SH-SY5Y (cell line): ENCODE results near the gene FBXO9.

Experiments
- GATA2 ChIP-seq: IDR thresholded peaks from 2 replicates; pipeline ENCODE4 v1.6.1; 2011; ENCODE audit warnings: mild to moderate bottlenecking, low read depth, low read length
- GATA3 ChIP-seq: IDR thresholded peaks from 2 replicates; pipeline ENCODE4 v1.6.1; 2011; ENCODE audit warnings: low read depth, mild to moderate bottlenecking, low read length, moderate library complexity

The FBXO9 gene

DNA sequence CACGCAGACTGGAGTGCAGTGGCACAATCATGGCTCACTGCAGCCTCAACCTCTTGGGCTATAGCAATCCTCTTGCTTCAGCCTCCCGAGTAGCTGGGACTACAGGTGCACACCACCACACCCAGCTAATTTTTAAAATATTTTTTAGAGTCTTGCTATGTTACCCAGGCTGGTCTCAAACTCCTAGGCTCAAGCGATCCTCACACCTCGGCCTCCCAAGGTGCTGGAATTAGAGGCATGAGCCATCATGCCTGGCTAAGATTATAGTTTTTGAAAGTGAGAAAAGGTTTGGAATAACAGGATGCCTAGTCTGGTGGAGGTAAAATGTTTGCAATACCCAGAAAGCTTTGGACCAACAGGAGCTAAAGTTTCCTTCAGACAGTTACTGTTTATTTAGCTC, 60.1 kb downstream of the FBXO9 start:
- TF ChIP-seq GATA2 (no peak), GATA3 (no peak)

GRCh38 chr6:53128842-53129241, 63.6 kb downstream of the FBXO9 start:
- TF ChIP-seq GATA3, result no peak
- TF ChIP-seq GATA2, result no peak

GRCh38 chr6:53130569-53131290, 65.5 kb downstream of the FBXO9 start:
- no peak for TF ChIP-seq GATA2
- TF ChIP-seq GATA3, result no peak

GRCh38 chr6:53133961-53134360, 68.8 kb downstream of the FBXO9 start:
- no peak for TF ChIP-seq GATA2

GRCh38 chr6:53134601-53135235, 69.5 kb downstream of the FBXO9 start:
- TF ChIP-seq GATA3, result no peak
- TF ChIP-seq GATA2, result no peak

DNA sequence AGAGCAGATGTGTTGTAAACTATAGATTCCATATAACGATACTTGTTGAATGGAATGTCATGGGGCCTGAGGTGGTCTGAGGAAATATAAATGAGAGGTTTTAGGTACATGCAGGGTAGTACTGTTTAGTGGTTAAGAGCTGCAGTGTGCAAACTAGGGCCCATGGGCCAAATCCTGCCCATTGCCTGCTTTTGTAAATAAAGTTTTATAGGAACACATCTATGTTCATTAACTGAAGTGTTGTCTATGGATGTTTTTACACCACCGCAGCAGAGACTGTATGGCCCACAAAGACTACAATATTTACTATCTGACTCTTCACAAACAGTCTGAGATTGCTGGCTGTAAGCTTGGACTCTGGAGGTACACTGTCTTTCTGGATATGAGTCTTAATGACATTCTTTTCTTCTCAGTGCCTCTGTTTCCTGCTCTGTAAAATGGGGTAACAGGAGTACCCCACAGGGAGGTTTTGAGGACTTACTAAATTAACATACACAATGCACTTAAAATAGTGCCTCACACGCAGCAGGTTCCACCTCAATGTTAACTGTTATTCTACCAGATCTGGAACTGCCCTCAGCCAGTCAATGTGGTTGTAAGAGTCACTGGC, 70.9 kb downstream of the FBXO9 start:
- TF ChIP-seq GATA2 (no peak), GATA3 (no peak)

DNA sequence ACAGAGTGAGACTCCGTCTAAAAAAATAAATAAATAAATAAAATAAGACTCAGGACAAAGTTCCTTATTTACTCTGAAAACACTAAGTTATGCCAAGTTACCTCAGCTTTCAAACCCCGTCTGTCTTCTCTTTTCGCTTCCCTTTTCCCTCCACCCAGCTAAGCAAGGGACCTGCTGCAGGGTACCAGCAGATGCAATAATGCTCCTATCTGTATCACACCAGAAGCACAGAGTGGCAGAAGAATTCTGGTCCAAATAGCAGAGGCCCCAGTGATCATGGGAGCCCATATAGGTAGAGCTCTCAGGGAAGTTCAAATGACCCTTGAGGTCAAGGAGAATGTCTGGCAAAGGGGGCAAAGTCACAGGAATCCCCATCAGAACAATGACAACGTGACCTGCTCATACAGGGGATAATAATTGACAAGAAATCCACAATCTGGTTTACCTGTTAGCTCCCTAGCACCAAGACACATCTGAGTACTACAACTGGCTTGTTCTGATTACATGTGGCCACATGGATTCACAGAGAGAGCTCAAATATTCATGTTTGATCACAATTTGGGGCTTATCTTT, 74.7 kb downstream of the FBXO9 start:
- no peak for TF ChIP-seq GATA3
- TF ChIP-seq GATA2, result no peak

DNA sequence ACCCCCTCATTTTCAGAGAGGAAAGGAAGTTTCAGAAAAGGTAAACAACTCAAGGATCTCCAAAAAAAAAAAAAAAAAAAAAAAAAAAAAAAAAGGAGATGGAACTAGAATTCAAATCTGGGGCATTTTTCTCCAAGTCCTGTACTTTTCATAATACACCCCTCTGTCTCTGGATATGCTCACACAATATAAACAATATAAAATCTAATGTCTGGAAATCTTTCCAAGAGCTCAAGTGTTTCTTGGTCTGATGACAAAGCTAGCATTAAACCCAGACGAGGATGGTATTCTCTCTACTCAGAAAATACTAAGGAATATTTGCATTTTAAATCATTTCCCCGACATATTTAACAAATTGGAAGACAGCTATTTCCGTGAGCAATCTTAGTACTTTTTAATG, 77.6 kb downstream of the FBXO9 start:
- TF ChIP-seq GATA3 (no peak), GATA2 (no peak)

GRCh38 chr6:53143710-53144109, 78.5 kb downstream of the FBXO9 start:
- no peak for TF ChIP-seq GATA2
- TF ChIP-seq GATA3, result no peak

DNA sequence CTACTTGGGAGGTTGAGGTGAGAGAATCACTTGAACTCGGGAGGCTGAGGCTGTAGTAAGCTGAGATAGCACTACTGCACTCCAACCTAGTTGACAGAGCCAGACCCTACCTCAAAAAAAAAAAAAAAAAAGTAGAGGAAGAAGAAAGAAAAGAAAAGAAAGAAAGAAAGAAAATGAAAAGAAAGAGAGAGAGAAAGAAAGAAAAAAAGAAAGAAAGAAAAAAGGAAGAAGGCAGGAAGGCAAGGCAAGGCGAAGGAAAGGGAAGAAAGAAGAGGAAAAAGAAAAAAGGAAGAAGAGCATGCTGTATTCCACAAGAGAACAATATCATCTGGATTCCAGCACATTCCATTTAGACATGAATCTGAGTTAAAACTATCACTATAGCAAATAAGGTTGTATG, 79.6 kb downstream of the FBXO9 start:
- TF ChIP-seq GATA2 (no peak), GATA3 (no peak)

DNA sequence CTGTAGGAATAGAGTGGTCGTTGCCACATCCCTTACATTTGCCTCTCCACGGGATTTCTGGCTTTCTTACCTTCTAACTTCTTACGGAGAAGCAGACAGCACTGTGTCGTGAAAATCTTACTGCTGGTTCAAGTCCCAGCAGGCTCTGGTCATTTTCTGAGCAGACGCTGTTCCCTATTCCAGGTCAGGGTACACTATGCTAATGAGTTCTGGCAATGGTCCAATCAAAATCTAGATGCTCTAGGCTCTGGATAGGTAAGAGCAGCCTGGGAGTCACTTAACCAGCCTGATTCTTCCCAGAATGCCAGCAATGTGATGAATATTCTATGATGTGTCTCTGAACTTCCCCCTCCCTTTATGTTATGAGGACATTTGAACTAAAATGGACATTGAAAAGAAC, 83.5 kb downstream of the FBXO9 start, which contains the start of gene GCM1:
TSS of gene GCM1 (minus strand) at position 158 of the 400 bp plus-strand sequence. CDS start 3,209 bp downstream, outside the sequence.
- TF ChIP-seq GATA3 (no peak), GATA2 (no peak)
